GM12878 (cell line): ENCODE data around the gene TUNAR.

Experiments
- ATF7 ChIP-seq: fragments of 450-650 bp; IDR thresholded peaks from 2 replicates; pipeline ENCODE4 v1.6.1; 2016; ENCODE audit warnings: low read depth, mild to moderate bottlenecking
- BRCA1 ChIP-seq: IDR thresholded peaks from 2 replicates; pipeline ENCODE4 v1.6.1; 2011; ENCODE audit warnings: low read depth, low read length, improper control_type of control experiment
- CREM ChIP-seq: IDR thresholded peaks from 2 replicates; pipeline ENCODE4 v1.6.1; 2014; ENCODE audit warnings: antibody characterized with exemption, low read depth
- EGR1 ChIP-seq, 2 experiments: IDR thresholded peaks; 1 replicate in 1 of 2; 2 replicates in 1 of 2; pipeline ENCODE4 v1.6.1; 2011 to 2012; ENCODE audit warnings: low read depth in 2 of 2, low read length in 2 of 2, borderline replicate concordance in 1 of 2, mild to moderate bottlenecking in 1 of 2, moderate library complexity in 1 of 2
- JUNB ChIP-seq: IDR thresholded peaks from 2 replicates; pipeline ENCODE4 v1.6.1; 2016; ENCODE audit warnings: antibody characterized with exemption, mild to moderate bottlenecking
- NBN ChIP-seq: fragments of 450-650 bp; IDR thresholded peaks from 2 replicates; pipeline ENCODE4 v1.6.1; 2016
- NFIC ChIP-seq: IDR thresholded peaks from 2 replicates; pipeline ENCODE4 v1.6.1; 2012; ENCODE audit warnings: low read depth, mild to moderate bottlenecking, inconsistent platforms, low read length, moderate library complexity
- NR2F1 ChIP-seq: fragments of 450-650 bp; conservative IDR thresholded peaks from 2 replicates; pipeline ENCODE4 v1.6.1; 2017; ENCODE audit warnings: mild to moderate bottlenecking
- RFX5 ChIP-seq: IDR thresholded peaks from 2 replicates; pipeline ENCODE4 v1.6.1; 2011; ENCODE audit warnings: low read depth, low read length, improper control_type of control experiment
- SP1 ChIP-seq: IDR thresholded peaks from one replicate; pipeline ENCODE4 v1.6.1; 2011; ENCODE audit warnings: low read depth, low read length
- SUZ12 ChIP-seq: fragments of 200-600 bp; sonication (generic); IDR thresholded peaks from one replicate; pipeline ENCODE4 v1.6.1; 2018; ENCODE audit warnings: antibody characterized with exemption, mild to moderate bottlenecking; ENCODE audit not compliant: unreplicated experiment
- ZNF24 ChIP-seq: fragments of 450-650 bp; IDR thresholded peaks from 2 replicates; pipeline ENCODE4 v1.6.1; 2017; ENCODE audit warnings: antibody characterized with exemption, mild to moderate bottlenecking
- TF ChIP-seq, protein P1 (sequence below), 3 experiments: IDR thresholded peaks in 2 of 3; conservative IDR thresholded peaks in 1 of 3; 2 replicates each; pipeline ENCODE4 v1.5.1; 2011; ENCODE audit warnings: low read depth in 3 of 3, low read length in 3 of 3, mild to moderate bottlenecking in 3 of 3, control low read depth in 2 of 3, moderate library complexity in 2 of 3, inconsistent platforms in 1 of 3, mixed read lengths in 1 of 3; ENCODE audit not compliant: control insufficient read depth in 2 of 3, insufficient read depth in 1 of 3; ENCODE audit errors: extremely low read depth in 1 of 3
- TF ChIP-seq, protein P2 (sequence below): IDR thresholded peaks from 2 replicates; pipeline ENCODE4 v1.6.1; 2012; ENCODE audit warnings: mild to moderate bottlenecking, low read depth, low read length

DNA sequence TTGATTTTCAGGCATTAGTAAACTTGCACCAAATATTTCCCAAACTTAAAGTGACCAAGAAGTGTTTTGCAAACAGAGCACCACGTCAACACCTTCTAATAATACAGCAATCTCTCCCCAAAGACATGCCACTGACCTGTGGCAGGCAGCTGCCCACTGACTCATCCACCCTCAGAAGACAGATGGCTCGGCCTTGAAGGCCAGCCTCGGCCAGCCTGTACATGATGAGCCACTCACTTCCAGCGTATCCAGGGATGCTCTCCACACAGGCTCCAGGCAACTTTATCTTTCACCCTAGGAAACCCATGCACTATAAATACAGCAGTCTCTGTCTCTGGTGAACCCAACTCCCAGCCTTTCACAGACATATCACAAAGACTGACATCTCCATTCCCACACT is 62.7 kb downstream of the TUNAR start:
- TF ChIP-seq, protein P1, sequence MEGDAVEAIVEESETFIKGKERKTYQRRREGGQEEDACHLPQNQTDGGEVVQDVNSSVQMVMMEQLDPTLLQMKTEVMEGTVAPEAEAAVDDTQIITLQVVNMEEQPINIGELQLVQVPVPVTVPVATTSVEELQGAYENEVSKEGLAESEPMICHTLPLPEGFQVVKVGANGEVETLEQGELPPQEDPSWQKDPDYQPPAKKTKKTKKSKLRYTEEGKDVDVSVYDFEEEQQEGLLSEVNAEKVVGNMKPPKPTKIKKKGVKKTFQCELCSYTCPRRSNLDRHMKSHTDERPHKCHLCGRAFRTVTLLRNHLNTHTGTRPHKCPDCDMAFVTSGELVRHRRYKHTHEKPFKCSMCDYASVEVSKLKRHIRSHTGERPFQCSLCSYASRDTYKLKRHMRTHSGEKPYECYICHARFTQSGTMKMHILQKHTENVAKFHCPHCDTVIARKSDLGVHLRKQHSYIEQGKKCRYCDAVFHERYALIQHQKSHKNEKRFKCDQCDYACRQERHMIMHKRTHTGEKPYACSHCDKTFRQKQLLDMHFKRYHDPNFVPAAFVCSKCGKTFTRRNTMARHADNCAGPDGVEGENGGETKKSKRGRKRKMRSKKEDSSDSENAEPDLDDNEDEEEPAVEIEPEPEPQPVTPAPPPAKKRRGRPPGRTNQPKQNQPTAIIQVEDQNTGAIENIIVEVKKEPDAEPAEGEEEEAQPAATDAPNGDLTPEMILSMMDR (IDR thresholded peaks at IDR 0.05 in 2 of 3, conservative IDR thresholded peaks at IDR 0.05 in 1 of 3; ENCODE audit: control insufficient read depth in 2 of 3, extremely low read depth in 1 of 3, insufficient read depth in 1 of 3, low read depth in 3 of 3, low read length in 3 of 3), result no peak
- no peak for TF ChIP-seq EGR1 (IDR thresholded peaks at IDR 0.05; ENCODE audit: borderline replicate concordance in 1 of 2, low read depth in 2 of 2, low read length in 2 of 2)
- no peak for TF ChIP-seq SUZ12
- no peak for TF ChIP-seq NBN
- no peak for TF ChIP-seq NR2F1
- TF ChIP-seq, protein P2, sequence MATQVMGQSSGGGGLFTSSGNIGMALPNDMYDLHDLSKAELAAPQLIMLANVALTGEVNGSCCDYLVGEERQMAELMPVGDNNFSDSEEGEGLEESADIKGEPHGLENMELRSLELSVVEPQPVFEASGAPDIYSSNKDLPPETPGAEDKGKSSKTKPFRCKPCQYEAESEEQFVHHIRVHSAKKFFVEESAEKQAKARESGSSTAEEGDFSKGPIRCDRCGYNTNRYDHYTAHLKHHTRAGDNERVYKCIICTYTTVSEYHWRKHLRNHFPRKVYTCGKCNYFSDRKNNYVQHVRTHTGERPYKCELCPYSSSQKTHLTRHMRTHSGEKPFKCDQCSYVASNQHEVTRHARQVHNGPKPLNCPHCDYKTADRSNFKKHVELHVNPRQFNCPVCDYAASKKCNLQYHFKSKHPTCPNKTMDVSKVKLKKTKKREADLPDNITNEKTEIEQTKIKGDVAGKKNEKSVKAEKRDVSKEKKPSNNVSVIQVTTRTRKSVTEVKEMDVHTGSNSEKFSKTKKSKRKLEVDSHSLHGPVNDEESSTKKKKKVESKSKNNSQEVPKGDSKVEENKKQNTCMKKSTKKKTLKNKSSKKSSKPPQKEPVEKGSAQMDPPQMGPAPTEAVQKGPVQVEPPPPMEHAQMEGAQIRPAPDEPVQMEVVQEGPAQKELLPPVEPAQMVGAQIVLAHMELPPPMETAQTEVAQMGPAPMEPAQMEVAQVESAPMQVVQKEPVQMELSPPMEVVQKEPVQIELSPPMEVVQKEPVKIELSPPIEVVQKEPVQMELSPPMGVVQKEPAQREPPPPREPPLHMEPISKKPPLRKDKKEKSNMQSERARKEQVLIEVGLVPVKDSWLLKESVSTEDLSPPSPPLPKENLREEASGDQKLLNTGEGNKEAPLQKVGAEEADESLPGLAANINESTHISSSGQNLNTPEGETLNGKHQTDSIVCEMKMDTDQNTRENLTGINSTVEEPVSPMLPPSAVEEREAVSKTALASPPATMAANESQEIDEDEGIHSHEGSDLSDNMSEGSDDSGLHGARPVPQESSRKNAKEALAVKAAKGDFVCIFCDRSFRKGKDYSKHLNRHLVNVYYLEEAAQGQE, result no peak
- TF ChIP-seq ZNF24, result no peak
- TF ChIP-seq RFX5, result no peak
- no peak for TF ChIP-seq JUNB
- no peak for TF ChIP-seq BRCA1
- no peak for TF ChIP-seq SP1
- TF ChIP-seq CREM, result no peak
- no peak for TF ChIP-seq NFIC
- no peak for TF ChIP-seq ATF7
